ENCODE data around the gene CPNE4. TPM values are rescaled to one million over a fixed set of nuclear protein-coding genes. Genes with fewer than 3 reads are reported as not detected.
"Not testable (repeated sequence)": the region's sequence is repeated elsewhere in the genome, so short reads cannot be mapped to it uniquely, and the experiment has no call there.

CPNE4 gene
- total RNA-seq, 1 donor from 2014 or later = not detected

GRCh38 chr3:131972550-131972949 is 62.3 kb downstream of the CPNE4 start:
- Mint-ChIP-seq H3K36me3 (ENCODE audit: low read depth) (no peaks in the 10 kb centered on the region), H3K9me3 (ENCODE audit: low read depth) (peaks cover 3% of the 10 kb centered on the region), H3K27me3 (ENCODE audit: low read depth) (peaks cover 4% of the 10 kb centered on the region), H3K4me3 (ENCODE audit: unreplicated experiment) (no peak overlapping the region), H3K4me1 (ENCODE audit: low read depth) (no peaks in the 10 kb centered on the region), H3K27ac (ENCODE audit: unreplicated experiment) (no peak overlapping the region)
- no peak for DNase-seq (ENCODE audit: low spot score)
- TF ChIP-seq CTCF (IDR thresholded peaks at IDR 0.05) = no peak

- peaks cover 7% of the 10 kb centered on the region for H3K9me3 Mint-ChIP-seq (ENCODE audit: low read depth)
- no peak overlapping the region for H3K4me3 Mint-ChIP-seq (ENCODE audit: unreplicated experiment)
- TF ChIP-seq CTCF (IDR thresholded peaks at IDR 0.05) = no peak
- H3K4me1 Mint-ChIP-seq (ENCODE audit: low read depth) = no peaks in the 10 kb centered on the region
- no peak for DNase-seq (ENCODE audit: low spot score)
- H3K36me3 Mint-ChIP-seq (ENCODE audit: low read depth) = no peaks in the 10 kb centered on the region
- peaks cover 4% of the 10 kb centered on the region for H3K27me3 Mint-ChIP-seq (ENCODE audit: low read depth)
- H3K27ac Mint-ChIP-seq (ENCODE audit: unreplicated experiment) = no peak overlapping the region
Measured at GRCh38 chr3:131972091-131972490, 62.7 kb downstream of the CPNE4 start.

- not testable (repeated sequence) for H3K4me3 Mint-ChIP-seq (ENCODE audit: unreplicated experiment); H3K27ac Mint-ChIP-seq (ENCODE audit: unreplicated experiment); H3K27me3 Mint-ChIP-seq (ENCODE audit: low read depth); DNase-seq (ENCODE audit: low spot score); H3K4me1 Mint-ChIP-seq (ENCODE audit: low read depth); H3K36me3 Mint-ChIP-seq (ENCODE audit: low read depth)
- H3K9me3 Mint-ChIP-seq (ENCODE audit: low read depth) = peaks cover 24% of the 10 kb centered on the region
Measured at GRCh38 chr3:131963442-131963841, 71.4 kb downstream of the CPNE4 start.

GRCh38 chr3:131962982-131963381 is 71.8 kb downstream of the CPNE4 start:
- DNase-seq (ENCODE audit: low spot score) = no peak
- Mint-ChIP-seq H3K9me3 (ENCODE audit: low read depth) (peaks cover 24% of the 10 kb centered on the region), H3K27me3 (ENCODE audit: low read depth) (peaks cover 5% of the 10 kb centered on the region), H3K36me3 (ENCODE audit: low read depth) (no peaks in the 10 kb centered on the region), H3K27ac (ENCODE audit: unreplicated experiment) (no peak overlapping the region), H3K4me1 (ENCODE audit: low read depth) (no peaks in the 10 kb centered on the region), H3K4me3 (ENCODE audit: unreplicated experiment) (no peak overlapping the region)
- TF ChIP-seq CTCF (IDR thresholded peaks at IDR 0.05) = no peak

GRCh38 chr3:131960324-131960723 is 74.5 kb downstream of the CPNE4 start:
- DNase-seq (ENCODE audit: low spot score) = no peak
- H3K27ac Mint-ChIP-seq (ENCODE audit: unreplicated experiment) = no peak overlapping the region
- no peak for TF ChIP-seq CTCF (IDR thresholded peaks at IDR 0.05)

GRCh38 chr3:131957980-131958379 is 76.8 kb downstream of the CPNE4 start:
- TF ChIP-seq CTCF (IDR thresholded peaks at IDR 0.05) = no peak
- no peak overlapping the region for H3K4me3 Mint-ChIP-seq (ENCODE audit: unreplicated experiment)
- no peaks in the 10 kb centered on the region for H3K4me1 Mint-ChIP-seq (ENCODE audit: low read depth)
- no peak overlapping the region for H3K27ac Mint-ChIP-seq (ENCODE audit: unreplicated experiment)
- H3K36me3 Mint-ChIP-seq (ENCODE audit: low read depth) = no peaks in the 10 kb centered on the region
- DNase-seq (ENCODE audit: low spot score) = no peak
- H3K9me3 Mint-ChIP-seq (ENCODE audit: low read depth) = peaks cover 2% of the 10 kb centered on the region
- H3K27me3 Mint-ChIP-seq (ENCODE audit: low read depth) = peaks cover 10% of the 10 kb centered on the region

More at GRCh38 chr3:131960324-131960723, 74.5 kb downstream of the CPNE4 start:
- Mint-ChIP-seq H3K4me1 (ENCODE audit: low read depth) (no peaks in the 10 kb centered on the region), H3K4me3 (ENCODE audit: unreplicated experiment) (no peak overlapping the region), H3K27me3 (ENCODE audit: low read depth) (peaks cover 10% of the 10 kb centered on the region), H3K36me3 (ENCODE audit: low read depth) (no peaks in the 10 kb centered on the region), H3K9me3 (ENCODE audit: low read depth) (peaks cover 3% of the 10 kb centered on the region)
